Stomach (tissue), 9 donors: ENCODE data around the gene NCKAP1. TPM values are rescaled to one million over a fixed set of nuclear protein-coding genes. Genes with fewer than 3 reads are reported as not detected.
A peak's percentile ranks its signal among the peaks of the same experiment; 100 is the strongest.

Experiments used
- DNase-seq, 2 donors: peaks; one replicate each; pipeline versions ENCODE4 v3.0.0 to v3.0.0-alpha.2; 2013 to 2019
- H3K27ac ChIP-seq, 5 donors: fragments of 200-600 bp in 4 of 5; sonication (generic) in 4 of 5; one replicate each; pipeline ENCODE4 v1.5.1; 2013 to 2019; ENCODE audit warnings: mild to moderate bottlenecking in 1 of 5, moderate library complexity in 1 of 5
- H3K27me3 ChIP-seq, 3 donors: fragments of 200-600 bp; sonication (generic); one replicate each; pipeline ENCODE4 v1.5.1; 2017 to 2019; ENCODE audit warnings: mixed run types in 1 of 3
- H3K36me3 ChIP-seq, 4 donors: fragments of 200-600 bp; sonication (generic); 1 replicate in 3 of 4; 2 replicates in 1 of 4; pipeline ENCODE4 v1.5.1; 2016 to 2019
- H3K4me1 ChIP-seq, 4 donors: fragments of 200-600 bp; sonication (generic); one replicate each; pipeline ENCODE4 v1.5.1; 2016 to 2019
- H3K4me3 ChIP-seq, 4 donors: fragments of 200-600 bp; sonication (generic) in 3 of 4; one replicate each; pipeline ENCODE4 v1.5.1; 2016 to 2019; ENCODE audit warnings: mild to moderate bottlenecking in 1 of 4
- H3K9me3 ChIP-seq, 4 donors: fragments of 200-600 bp; sonication (generic); one replicate each; pipeline ENCODE4 v1.5.1; 2016 to 2019
- CTCF ChIP-seq, 7 experiments: fragments of 450-650 bp in 4 of 7; fragments of 200-600 bp in 3 of 7; sonication (generic) in 3 of 7; IDR thresholded peaks; one replicate each; pipeline ENCODE4 v1.5.1; 2016 to 2019; ENCODE audit warnings: antibody characterized with exemption in 7 of 7, control low read depth in 2 of 7, mild to moderate bottlenecking in 1 of 7
- EP300 ChIP-seq: sonication (generic); formaldehyde crosslinking; IDR thresholded peaks from one replicate; pipeline ENCODE4 v1.6.1; 2017; ENCODE audit warnings: antibody characterized with exemption
- POLR2A ChIP-seq, 4 donors: fragments of 450-650 bp; IDR thresholded peaks; one replicate each; pipeline ENCODE4 v1.6.1; 2016; ENCODE audit warnings: antibody characterized with exemption in 4 of 4, control low read depth in 2 of 4, mild to moderate bottlenecking in 1 of 4, moderate library complexity in 1 of 4
- POLR2AphosphoS5 ChIP-seq, 3 donors: sonication (generic); formaldehyde crosslinking; IDR thresholded peaks; one replicate each; pipeline ENCODE4 v1.6.1; 2016; ENCODE audit warnings: antibody characterized with exemption in 3 of 3
- WGBS, 5 donors: extraction: QIAGEN DNeasy Blood & Tissue Kit in 3 of 5; methylation state at CpG; one replicate each; pipeline versions ENCODE4 v1.1.5 to v1.1.7; 2013 to 2018; 5-methylcytosine and 5-hydroxymethylcytosine counted together
- intact Hi-C: fragments of 100-400 bp; cut with DNase I; formaldehyde crosslinking; loops from one replicate; pipeline ENCODE4 v1.15.1; 2023; ENCODE audit warnings: low total_unique reads
- polyA plus RNA-seq, 3 donors: library from polyadenylated mRNA; stranded (reverse); fragments of 200-250 nt; gene quantifications; one replicate each; pipeline ENCODE4 v1.2.3, GENCODE V29; 2013
- total RNA-seq, 5 donors: library from RNA; depleted of rRNA; stranded (reverse); fragments of >200 nt; gene quantifications; one replicate each; pipeline versions ENCODE4 v1.1.0 to v1.2.3, GENCODE V29; 2014 to 2016
- donor health status: healthy with polysubstance abuse.
- donor health status: Bipolar disorder and iron deficiency.
- donor health status: healthy.

Gene NCKAP1
- total and polyA plus RNA-seq, 8 donors: 13.0 to 262 (median 68.8) TPM

GRCh38 chr2:183028108-183028507 lies 10.1 kb downstream of the NCKAP1 start:
- no peak for DNase-seq
- H3K4me1 ChIP-seq: peaks cover 9 to 93% (median 49%) of the 10 kb centered on the region in 4 donors

GRCh38 chr2:183027443-183027842 lies 10.8 kb downstream of the NCKAP1 start:
- Histone ChIP-seq H3K27me3 (no peaks in the 10 kb centered on the region), H3K4me3 (no peak overlapping the region), H3K4me1 (peaks cover 4 to 86% (median 49%) of the 10 kb centered on the region in 4 donors), H3K27ac (no peak overlapping the region), H3K9me3 (no peaks in the 10 kb centered on the region), H3K36me3 (peaks cover 0 to 5% (median under 1%) of the 10 kb centered on the region in 4 donors)
- intact Hi-C loops: no loop called here
- DNase-seq: no peak
- WGBS, 5 donors: 96 to 100% (median 98%) methylated on average over 1 of the region's 1 CpG
- TF ChIP-seq CTCF (IDR thresholded peaks at IDR 0.05) (no peak), EP300 (no peak), POLR2A (IDR thresholded peaks at IDR 0.05) (no peak), POLR2AphosphoS5 (IDR thresholded peaks at IDR 0.05) (no peak)

More at GRCh38 chr2:183028108-183028507, 10.1 kb downstream of the NCKAP1 start:
- no peaks in the 10 kb centered on the region for H3K9me3 ChIP-seq
- no peak overlapping the region for H3K27ac ChIP-seq
- intact Hi-C loops: no loop called here
- no peak overlapping the region for H3K4me3 ChIP-seq
- H3K36me3 ChIP-seq: no peaks in the 10 kb centered on the region
- no peak for TF ChIP-seq POLR2AphosphoS5 (IDR thresholded peaks at IDR 0.05)
- no peak for TF ChIP-seq EP300
- no peak for TF ChIP-seq POLR2A (IDR thresholded peaks at IDR 0.05)
- TF ChIP-seq CTCF (IDR thresholded peaks at IDR 0.05): no peak
- no peaks in the 10 kb centered on the region for H3K27me3 ChIP-seq

- Histone ChIP-seq H3K4me1 (peaks cover 4 to 78% (median 44%) of the 10 kb centered on the region in 4 donors), H3K4me3 (no peak overlapping the region), H3K9me3 (no peaks in the 10 kb centered on the region), H3K27ac (peak overlapping the region in 1 of 5 donors; percentile 2), H3K36me3 (peaks cover 0 to 12% (median 7%) of the 10 kb centered on the region in 4 donors), H3K27me3 (no peaks in the 10 kb centered on the region)
- 51 to 72% (median 55%) methylated on average over 2 of the region's 2 CpGs for WGBS, 5 donors
- TF ChIP-seq POLR2A (IDR thresholded peaks at IDR 0.05): no peak
- intact Hi-C loops: no loop called here
- no peak for DNase-seq
Measured at GRCh38 chr2:183026424-183026823, 11.8 kb downstream of the NCKAP1 start.

GRCh38 chr2:183025993-183026392 lies 12.3 kb downstream of the NCKAP1 start:
- no peak for TF ChIP-seq POLR2A (IDR thresholded peaks at IDR 0.05)
- TF ChIP-seq POLR2AphosphoS5 (IDR thresholded peaks at IDR 0.05): no peak
- no peak for TF ChIP-seq CTCF (IDR thresholded peaks at IDR 0.05)
- no peak for TF ChIP-seq EP300
- H3K27ac ChIP-seq: peak overlapping the region in 1 of 5 donors; percentile 2
- WGBS, 5 donors: 73 to 87% (median 85%) methylated on average over 3 of the region's 3 CpGs
- H3K27me3 ChIP-seq: no peaks in the 10 kb centered on the region
- H3K4me3 ChIP-seq: no peak overlapping the region
- intact Hi-C loops: no loop called here
- H3K9me3 ChIP-seq: no peaks in the 10 kb centered on the region
- DNase-seq: no peak
- H3K36me3 ChIP-seq: peaks cover 0 to 15% (median 10%) of the 10 kb centered on the region in 4 donors
- peaks cover 4 to 77% (median 45%) of the 10 kb centered on the region in 4 donors for H3K4me1 ChIP-seq

GRCh38 chr2:183024339-183025095 lies 13.7 kb downstream of the NCKAP1 start:
- Histone ChIP-seq H3K27me3 (no peaks in the 10 kb centered on the region), H3K4me3 (no peak overlapping the region), H3K36me3 (peaks cover 0 to 15% (median 10%) of the 10 kb centered on the region in 4 donors), H3K4me1 (peaks cover 4 to 74% (median 44%) of the 10 kb centered on the region in 4 donors), H3K9me3 (no peaks in the 10 kb centered on the region), H3K27ac (no peak overlapping the region)
- 48 to 64% (median 56%) methylated on average over 8 of the region's 8 CpGs for WGBS, 5 donors
- DNase-seq: no peak
- TF ChIP-seq POLR2A (IDR thresholded peaks at IDR 0.05): no peak
- TF ChIP-seq POLR2AphosphoS5 (IDR thresholded peaks at IDR 0.05): no peak
- intact Hi-C loops: no loop called here
